Stimulated activated CD4-positive, alpha-beta T cell treated with anti-CD3 and anti-CD28 coated beads, TNF-alpha, amount 100 ng/mL, for 1 hour (primary cell): ENCODE results near the gene TCERG1L.
"Not testable (repeated sequence)": the region's sequence is repeated elsewhere in the genome, so short reads cannot be mapped to it uniquely, and the experiment has no call there.

Experiments used
- DNase-seq, 3 donors: peaks; one replicate each; pipeline ENCODE4 v3.0.0-alpha.2; 2020; ENCODE audit warnings: low read depth in 3 of 3, low spot score in 1 of 3

TCERG1L gene

GRCh38 chr10:131311661-131312477 is at the start of gene TCERG1L:
TSS of gene TCERG1L (minus strand) at chr10:131311721. CDS start at chr10:131311635, 86 bp downstream.
- DNase-seq: no peak

- no peak for DNase-seq
Observed at GRCh38 chr10:131358741-131359442, 47.4 kb upstream of the TCERG1L start.

- DNase-seq: no peak
Observed at GRCh38 chr10:131356442-131356841, 44.9 kb upstream of the TCERG1L start.

GRCh38 chr10:131355881-131356280 is 44.4 kb upstream of the TCERG1L start:
- no peak for DNase-seq

GRCh38 chr10:131355056-131355455 is 43.5 kb upstream of the TCERG1L start:
- no peak for DNase-seq

- no peak for DNase-seq
Observed at GRCh38 chr10:131354380-131354779, 42.9 kb upstream of the TCERG1L start.

- no peak for DNase-seq
Observed at GRCh38 chr10:131352765-131353290, 41.3 kb upstream of the TCERG1L start.

- DNase-seq: no peak
Observed at GRCh38 chr10:131350660-131351059, 39.1 kb upstream of the TCERG1L start.

GRCh38 chr10:131350245-131350644 is 38.7 kb upstream of the TCERG1L start:
- DNase-seq: no peak

- no peak for DNase-seq
Observed at GRCh38 chr10:131346456-131346855, 34.9 kb upstream of the TCERG1L start.

- DNase-seq: no peak
Observed at GRCh38 chr10:131345691-131346090, 34.2 kb upstream of the TCERG1L start.

GRCh38 chr10:131344747-131345146 is 33.2 kb upstream of the TCERG1L start:
- no peak for DNase-seq

GRCh38 chr10:131337741-131338140 is 26.2 kb upstream of the TCERG1L start:
- no peak for DNase-seq

GRCh38 chr10:131332821-131333220 is 21.3 kb upstream of the TCERG1L start:
- no peak for DNase-seq

GRCh38 chr10:131323880-131324279 is 12.4 kb upstream of the TCERG1L start:
- DNase-seq: no peak

- no peak for DNase-seq
Observed at GRCh38 chr10:131323025-131323424, 11.5 kb upstream of the TCERG1L start.

- not testable (repeated sequence) for DNase-seq
Observed at GRCh38 chr10:131322575-131322974, 11.1 kb upstream of the TCERG1L start.

GRCh38 chr10:131320860-131321604 is 9.5 kb upstream of the TCERG1L start:
- DNase-seq: no peak

- no peak for DNase-seq
Observed at GRCh38 chr10:131318814-131319213, 7.3 kb upstream of the TCERG1L start.

- no peak for DNase-seq
Observed at GRCh38 chr10:131318291-131318690, 6.8 kb upstream of the TCERG1L start.

- no peak for DNase-seq
Observed at GRCh38 chr10:131316321-131317075, 5.0 kb upstream of the TCERG1L start.
